Measurements from ENCODE around the gene UPB1. TPM values are rescaled to one million over a fixed set of nuclear protein-coding genes. Genes with fewer than 3 reads are reported as not detected.

UPB1 gene
- total RNA-seq, 2 donors from 2014 or later = 0.05 to 5.0 TPM

DNA sequence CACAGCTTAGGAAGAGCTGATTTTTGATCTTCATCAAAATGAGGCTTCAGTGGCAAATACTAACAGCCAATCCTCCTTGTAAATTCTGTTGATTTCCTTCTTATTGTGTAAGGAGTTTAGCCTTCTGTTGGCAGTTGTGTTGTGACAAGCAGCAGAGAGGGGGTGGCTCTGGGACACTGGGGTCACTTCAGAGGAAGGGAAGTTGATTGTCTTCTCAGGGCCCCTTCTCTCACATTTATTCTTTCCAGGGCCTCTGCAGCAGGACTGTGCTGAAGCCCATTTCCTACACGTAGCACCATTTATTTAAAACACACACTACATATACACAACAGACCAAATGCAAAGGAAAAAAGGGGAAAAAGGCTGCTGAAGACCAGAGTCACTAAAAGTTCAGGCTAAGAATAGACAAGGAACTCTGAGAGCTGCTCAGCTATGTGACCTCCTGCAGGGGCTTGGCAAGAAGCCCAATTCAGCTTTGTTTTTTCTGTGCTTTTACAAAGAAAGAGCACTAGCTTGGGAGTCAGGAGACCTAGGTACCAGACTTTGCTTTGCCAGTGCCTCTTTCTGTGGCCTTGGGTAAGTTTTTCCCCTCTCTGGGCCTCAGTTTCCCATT lies 28.3 kb upstream of the UPB1 start:
- no peaks in the 10 kb centered on the region for H3K27me3 ChIP-seq (replicated peaks; ENCODE audit: insufficient read depth)
- WGBS = 50% methylated on average over 1 of the region's 1 CpG
- H3K9me3 ChIP-seq = no peaks in the 10 kb centered on the region
- no peaks in the 10 kb centered on the region for H3K36me3 ChIP-seq
- intact Hi-C loops (cut with DNase I) = no loop called here
- peak overlapping the region in 1 of 2 donors; percentile 42 for H3K27ac ChIP-seq
- no peak overlapping the region for H3K4me3 ChIP-seq
- DNase-seq (ENCODE audit: low spot score) = no peak
- TF ChIP-seq, protein P1, sequence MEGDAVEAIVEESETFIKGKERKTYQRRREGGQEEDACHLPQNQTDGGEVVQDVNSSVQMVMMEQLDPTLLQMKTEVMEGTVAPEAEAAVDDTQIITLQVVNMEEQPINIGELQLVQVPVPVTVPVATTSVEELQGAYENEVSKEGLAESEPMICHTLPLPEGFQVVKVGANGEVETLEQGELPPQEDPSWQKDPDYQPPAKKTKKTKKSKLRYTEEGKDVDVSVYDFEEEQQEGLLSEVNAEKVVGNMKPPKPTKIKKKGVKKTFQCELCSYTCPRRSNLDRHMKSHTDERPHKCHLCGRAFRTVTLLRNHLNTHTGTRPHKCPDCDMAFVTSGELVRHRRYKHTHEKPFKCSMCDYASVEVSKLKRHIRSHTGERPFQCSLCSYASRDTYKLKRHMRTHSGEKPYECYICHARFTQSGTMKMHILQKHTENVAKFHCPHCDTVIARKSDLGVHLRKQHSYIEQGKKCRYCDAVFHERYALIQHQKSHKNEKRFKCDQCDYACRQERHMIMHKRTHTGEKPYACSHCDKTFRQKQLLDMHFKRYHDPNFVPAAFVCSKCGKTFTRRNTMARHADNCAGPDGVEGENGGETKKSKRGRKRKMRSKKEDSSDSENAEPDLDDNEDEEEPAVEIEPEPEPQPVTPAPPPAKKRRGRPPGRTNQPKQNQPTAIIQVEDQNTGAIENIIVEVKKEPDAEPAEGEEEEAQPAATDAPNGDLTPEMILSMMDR (IDR thresholded peaks at IDR 0.05) = no peak
- TF ChIP-seq POLR2A (IDR thresholded peaks at IDR 0.05) (no peak), POLR2AphosphoS5 (IDR thresholded peaks at IDR 0.05) (no peak)
- no peaks in the 10 kb centered on the region for H3K4me1 ChIP-seq (replicated peaks)

DNA sequence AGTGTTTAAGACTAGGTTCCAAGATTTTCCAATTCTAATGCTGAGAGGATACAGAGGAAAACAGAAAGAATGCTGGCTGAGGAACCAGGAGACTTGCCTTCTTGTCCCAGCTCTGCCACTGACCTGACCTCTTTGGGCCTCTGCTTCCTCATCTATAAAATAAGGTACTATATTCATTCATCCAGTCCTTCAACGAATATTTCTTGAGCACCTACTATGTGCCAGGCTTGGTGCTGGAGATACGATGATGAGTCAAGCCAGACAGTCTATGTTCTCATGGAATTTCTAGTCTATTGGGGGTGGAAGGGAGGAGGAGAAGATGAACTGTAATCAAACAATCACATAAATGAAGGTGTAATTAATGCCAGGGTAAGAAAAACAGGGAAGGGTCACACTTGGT lies 27.8 kb upstream of the UPB1 start:
- intact Hi-C loops (cut with DNase I) = no loop called here
- H3K27ac ChIP-seq = peak overlapping the region in 1 of 2 donors; percentile 42
- 64% methylated on average over 2 of the region's 2 CpGs for WGBS

DNA sequence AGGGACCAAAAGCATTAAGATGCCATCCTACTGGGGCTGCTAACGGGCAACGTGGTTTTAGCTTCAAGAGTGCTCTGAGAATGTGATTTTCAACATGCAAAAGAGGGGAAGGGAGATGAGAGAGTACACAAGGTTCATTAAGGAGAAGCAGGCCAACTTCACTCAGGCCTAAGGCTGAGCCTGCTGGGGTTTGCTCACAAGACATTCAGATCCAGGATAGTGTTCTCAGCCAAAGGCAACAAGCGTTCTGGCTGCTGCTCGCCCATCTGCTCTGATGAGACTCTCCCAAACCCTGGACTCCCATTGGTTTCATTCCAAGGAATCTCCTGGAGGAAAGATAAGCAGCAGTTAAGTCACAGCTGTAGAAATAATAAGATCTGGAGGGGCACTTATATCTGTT lies 23.6 kb upstream of the UPB1 start:
- TF ChIP-seq, protein P1 (IDR thresholded peaks at IDR 0.05) = no peak
- peak; percentile 34 for TF ChIP-seq POLR2AphosphoS5 (IDR thresholded peaks at IDR 0.05)
- no peaks in the 10 kb centered on the region for H3K4me1 ChIP-seq (replicated peaks)
- 64% methylated on average over 4 of the region's 4 CpGs for WGBS
- no peak overlapping the region for H3K4me3 ChIP-seq
- no peak for DNase-seq (ENCODE audit: low spot score)
- intact Hi-C loops (cut with DNase I) = no loop called here
- H3K27me3 ChIP-seq (replicated peaks; ENCODE audit: insufficient read depth) = no peaks in the 10 kb centered on the region
- no peaks in the 10 kb centered on the region for H3K36me3 ChIP-seq
- no peaks in the 10 kb centered on the region for H3K9me3 ChIP-seq
- peak overlapping the region in 1 of 2 donors; percentile 41 for H3K27ac ChIP-seq

More for the DNA sequence above, 27.8 kb upstream of the UPB1 start:
- H3K4me3 ChIP-seq = no peak overlapping the region
- H3K4me1 ChIP-seq (replicated peaks) = no peaks in the 10 kb centered on the region
- H3K9me3 ChIP-seq = no peaks in the 10 kb centered on the region
- no peaks in the 10 kb centered on the region for H3K27me3 ChIP-seq (replicated peaks; ENCODE audit: insufficient read depth)
- no peak for DNase-seq (ENCODE audit: low spot score)
- H3K36me3 ChIP-seq = no peaks in the 10 kb centered on the region
- TF ChIP-seq, protein P1 (IDR thresholded peaks at IDR 0.05) = no peak
- TF ChIP-seq POLR2A (IDR thresholded peaks at IDR 0.05) = no peak
- no peak for TF ChIP-seq POLR2AphosphoS5 (IDR thresholded peaks at IDR 0.05)

DNA sequence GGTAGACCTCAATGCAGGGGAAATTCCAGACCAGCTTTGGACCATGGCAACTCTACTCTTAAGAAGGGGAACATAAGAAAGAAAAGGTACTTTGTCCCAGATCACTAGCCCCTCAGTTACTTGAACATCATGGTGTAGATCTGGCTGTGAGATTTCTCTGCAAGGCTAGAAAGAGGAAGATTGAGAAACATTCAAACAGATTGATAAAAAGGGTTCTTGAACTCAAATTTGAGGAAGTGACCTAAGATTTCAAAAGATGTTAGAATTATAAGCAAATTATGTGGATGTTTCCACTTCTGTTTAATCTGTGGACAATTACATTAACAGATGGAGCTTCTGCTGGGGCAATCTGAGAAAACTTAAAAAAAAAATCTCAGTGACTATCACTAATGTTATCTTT lies 21.8 kb upstream of the UPB1 start:
- Histone ChIP-seq H3K4me3 (no peak overlapping the region), H3K9me3 (no peaks in the 10 kb centered on the region), H3K4me1 (replicated peaks) (no peaks in the 10 kb centered on the region), H3K27me3 (replicated peaks; ENCODE audit: insufficient read depth) (no peaks in the 10 kb centered on the region), H3K27ac (no peak overlapping the region), H3K36me3 (no peaks in the 10 kb centered on the region)
- TF ChIP-seq, protein P1 (IDR thresholded peaks at IDR 0.05) = no peak
- TF ChIP-seq POLR2A (IDR thresholded peaks at IDR 0.05) = no peak
- TF ChIP-seq POLR2AphosphoS5 (IDR thresholded peaks at IDR 0.05) = no peak
- intact Hi-C loops (cut with DNase I) = no loop called here
- DNase-seq (ENCODE audit: low spot score) = no peak

DNA sequence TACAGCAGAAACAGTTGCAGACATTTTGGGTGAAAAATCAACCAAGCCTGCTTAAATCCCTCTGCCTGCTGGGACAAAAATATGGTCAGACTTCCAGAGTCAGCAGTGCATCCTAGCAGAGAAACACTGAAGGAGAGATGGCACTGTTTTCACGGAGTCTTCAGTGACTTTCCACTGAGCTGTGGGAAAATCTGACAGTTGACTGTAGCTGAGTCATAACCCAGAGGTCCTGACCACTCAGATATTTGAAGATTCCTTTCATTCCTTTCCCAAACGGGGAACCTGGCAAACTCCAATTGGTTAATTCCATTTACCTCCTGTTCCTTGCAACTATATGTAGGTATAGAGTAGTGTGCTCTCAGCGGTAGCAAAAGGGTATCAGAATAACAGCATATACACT lies 20.9 kb upstream of the UPB1 start:
- H3K9me3 ChIP-seq = no peaks in the 10 kb centered on the region
- no peaks in the 10 kb centered on the region for H3K4me1 ChIP-seq (replicated peaks)
- WGBS = 32% methylated on average over 3 of the region's 3 CpGs
- H3K36me3 ChIP-seq = no peaks in the 10 kb centered on the region
- intact Hi-C loops (cut with DNase I) = no loop called here
- H3K27me3 ChIP-seq (replicated peaks; ENCODE audit: insufficient read depth) = no peaks in the 10 kb centered on the region
- no peak for DNase-seq (ENCODE audit: low spot score)
- TF ChIP-seq POLR2A (IDR thresholded peaks at IDR 0.05) = no peak
- TF ChIP-seq POLR2AphosphoS5 (IDR thresholded peaks at IDR 0.05) = no peak
- TF ChIP-seq, protein P1 (IDR thresholded peaks at IDR 0.05) = no peak
- H3K27ac ChIP-seq = no peak overlapping the region
- no peak overlapping the region for H3K4me3 ChIP-seq

All from prostate gland (tissue), 2 donors.